H1 (cell line): ENCODE results near the gene NRXN2. TPM values are rescaled to one million over a fixed set of nuclear protein-coding genes. Genes with fewer than 3 reads are reported as not detected.

ENCODE experiments used
- polyA plus RNA-seq, 7 experiments: library from polyadenylated mRNA; depleted of rRNA in 3 of 7; stranded (reverse) in 5 of 7; unstranded in 2 of 7; fragments of >200 nt in 5 of 7; fragments of 200-250 nt in 2 of 7; gene quantifications; 1 replicate in 5 of 7; 2 replicates in 1 of 7; 4 replicates in 1 of 7; pipeline versions ENCODE4 v1.2.1 to v1.2.3, GENCODE V29; 2011 to 2013; ENCODE audit warnings: missing spikeins in 2 of 7, mixed read lengths in 2 of 7
- total RNA-seq: library from RNA; stranded (reverse); fragmentation: NEBNext Ultra II Directional; extraction: Animal tissue kit (Norgen Biotek cat#: 25700); gene quantifications from 2 replicates; pipeline ENCODE4 v1.2.1, GENCODE V29; 2021
- TF ChIP-seq, protein P1 (sequence below), 3 experiments: IDR thresholded peaks; 1 replicate in 2 of 3; 2 replicates in 1 of 3; pipeline versions ENCODE4 v1.5.1 to v1.6.1; 2011; ENCODE audit warnings: low read length in 3 of 3, mild to moderate bottlenecking in 3 of 3, inconsistent platforms in 2 of 3, low read depth in 1 of 3, moderate library complexity in 1 of 3; ENCODE audit not compliant: insufficient read depth in 1 of 3; ENCODE audit errors: control extremely low read depth in 1 of 3
- TF ChIP-seq, protein P2 (sequence below): fragments of 300-600 bp; sonication (generic); IDR thresholded peaks from 2 replicates; pipeline ENCODE4 v1.7.1; 2012; ENCODE audit warnings: low read length, moderate library complexity, mild to moderate bottlenecking, inconsistent platforms; ENCODE audit not compliant: insufficient replicate concordance

Gene NRXN2
- total and polyA plus RNA-seq, 2 of the 8 experiments (the other 6 are each of a cell fraction or from before 2014, with no cell fraction given): 1.3 to 11.5 TPM

DNA sequence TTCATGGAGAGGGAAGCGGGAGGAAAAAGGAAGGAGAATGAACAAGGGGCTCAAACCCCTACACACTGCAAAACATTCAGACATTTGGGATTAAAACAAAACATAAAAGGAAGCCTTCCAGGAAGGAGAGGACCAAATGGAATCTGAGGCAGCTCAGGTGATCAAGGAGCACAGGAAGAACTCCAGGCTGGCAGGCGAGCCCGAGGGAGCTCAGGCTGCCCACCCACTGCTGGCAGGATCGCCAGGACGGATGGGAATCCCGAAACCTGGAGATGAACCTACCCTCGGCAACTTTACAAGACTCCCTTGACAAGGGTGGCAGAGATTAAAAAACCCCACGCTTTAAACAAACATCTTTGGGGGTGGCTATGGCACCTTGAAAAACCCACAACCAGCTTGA is 41.8 kb upstream of the NRXN2 start (continued):
- TF ChIP-seq, protein P1, sequence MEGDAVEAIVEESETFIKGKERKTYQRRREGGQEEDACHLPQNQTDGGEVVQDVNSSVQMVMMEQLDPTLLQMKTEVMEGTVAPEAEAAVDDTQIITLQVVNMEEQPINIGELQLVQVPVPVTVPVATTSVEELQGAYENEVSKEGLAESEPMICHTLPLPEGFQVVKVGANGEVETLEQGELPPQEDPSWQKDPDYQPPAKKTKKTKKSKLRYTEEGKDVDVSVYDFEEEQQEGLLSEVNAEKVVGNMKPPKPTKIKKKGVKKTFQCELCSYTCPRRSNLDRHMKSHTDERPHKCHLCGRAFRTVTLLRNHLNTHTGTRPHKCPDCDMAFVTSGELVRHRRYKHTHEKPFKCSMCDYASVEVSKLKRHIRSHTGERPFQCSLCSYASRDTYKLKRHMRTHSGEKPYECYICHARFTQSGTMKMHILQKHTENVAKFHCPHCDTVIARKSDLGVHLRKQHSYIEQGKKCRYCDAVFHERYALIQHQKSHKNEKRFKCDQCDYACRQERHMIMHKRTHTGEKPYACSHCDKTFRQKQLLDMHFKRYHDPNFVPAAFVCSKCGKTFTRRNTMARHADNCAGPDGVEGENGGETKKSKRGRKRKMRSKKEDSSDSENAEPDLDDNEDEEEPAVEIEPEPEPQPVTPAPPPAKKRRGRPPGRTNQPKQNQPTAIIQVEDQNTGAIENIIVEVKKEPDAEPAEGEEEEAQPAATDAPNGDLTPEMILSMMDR (IDR thresholded peaks at IDR 0.05; ENCODE audit: control extremely low read depth in 1 of 3, insufficient read depth in 1 of 3, low read depth in 1 of 3, low read length in 3 of 3): no peak
- TF ChIP-seq, protein P2, sequence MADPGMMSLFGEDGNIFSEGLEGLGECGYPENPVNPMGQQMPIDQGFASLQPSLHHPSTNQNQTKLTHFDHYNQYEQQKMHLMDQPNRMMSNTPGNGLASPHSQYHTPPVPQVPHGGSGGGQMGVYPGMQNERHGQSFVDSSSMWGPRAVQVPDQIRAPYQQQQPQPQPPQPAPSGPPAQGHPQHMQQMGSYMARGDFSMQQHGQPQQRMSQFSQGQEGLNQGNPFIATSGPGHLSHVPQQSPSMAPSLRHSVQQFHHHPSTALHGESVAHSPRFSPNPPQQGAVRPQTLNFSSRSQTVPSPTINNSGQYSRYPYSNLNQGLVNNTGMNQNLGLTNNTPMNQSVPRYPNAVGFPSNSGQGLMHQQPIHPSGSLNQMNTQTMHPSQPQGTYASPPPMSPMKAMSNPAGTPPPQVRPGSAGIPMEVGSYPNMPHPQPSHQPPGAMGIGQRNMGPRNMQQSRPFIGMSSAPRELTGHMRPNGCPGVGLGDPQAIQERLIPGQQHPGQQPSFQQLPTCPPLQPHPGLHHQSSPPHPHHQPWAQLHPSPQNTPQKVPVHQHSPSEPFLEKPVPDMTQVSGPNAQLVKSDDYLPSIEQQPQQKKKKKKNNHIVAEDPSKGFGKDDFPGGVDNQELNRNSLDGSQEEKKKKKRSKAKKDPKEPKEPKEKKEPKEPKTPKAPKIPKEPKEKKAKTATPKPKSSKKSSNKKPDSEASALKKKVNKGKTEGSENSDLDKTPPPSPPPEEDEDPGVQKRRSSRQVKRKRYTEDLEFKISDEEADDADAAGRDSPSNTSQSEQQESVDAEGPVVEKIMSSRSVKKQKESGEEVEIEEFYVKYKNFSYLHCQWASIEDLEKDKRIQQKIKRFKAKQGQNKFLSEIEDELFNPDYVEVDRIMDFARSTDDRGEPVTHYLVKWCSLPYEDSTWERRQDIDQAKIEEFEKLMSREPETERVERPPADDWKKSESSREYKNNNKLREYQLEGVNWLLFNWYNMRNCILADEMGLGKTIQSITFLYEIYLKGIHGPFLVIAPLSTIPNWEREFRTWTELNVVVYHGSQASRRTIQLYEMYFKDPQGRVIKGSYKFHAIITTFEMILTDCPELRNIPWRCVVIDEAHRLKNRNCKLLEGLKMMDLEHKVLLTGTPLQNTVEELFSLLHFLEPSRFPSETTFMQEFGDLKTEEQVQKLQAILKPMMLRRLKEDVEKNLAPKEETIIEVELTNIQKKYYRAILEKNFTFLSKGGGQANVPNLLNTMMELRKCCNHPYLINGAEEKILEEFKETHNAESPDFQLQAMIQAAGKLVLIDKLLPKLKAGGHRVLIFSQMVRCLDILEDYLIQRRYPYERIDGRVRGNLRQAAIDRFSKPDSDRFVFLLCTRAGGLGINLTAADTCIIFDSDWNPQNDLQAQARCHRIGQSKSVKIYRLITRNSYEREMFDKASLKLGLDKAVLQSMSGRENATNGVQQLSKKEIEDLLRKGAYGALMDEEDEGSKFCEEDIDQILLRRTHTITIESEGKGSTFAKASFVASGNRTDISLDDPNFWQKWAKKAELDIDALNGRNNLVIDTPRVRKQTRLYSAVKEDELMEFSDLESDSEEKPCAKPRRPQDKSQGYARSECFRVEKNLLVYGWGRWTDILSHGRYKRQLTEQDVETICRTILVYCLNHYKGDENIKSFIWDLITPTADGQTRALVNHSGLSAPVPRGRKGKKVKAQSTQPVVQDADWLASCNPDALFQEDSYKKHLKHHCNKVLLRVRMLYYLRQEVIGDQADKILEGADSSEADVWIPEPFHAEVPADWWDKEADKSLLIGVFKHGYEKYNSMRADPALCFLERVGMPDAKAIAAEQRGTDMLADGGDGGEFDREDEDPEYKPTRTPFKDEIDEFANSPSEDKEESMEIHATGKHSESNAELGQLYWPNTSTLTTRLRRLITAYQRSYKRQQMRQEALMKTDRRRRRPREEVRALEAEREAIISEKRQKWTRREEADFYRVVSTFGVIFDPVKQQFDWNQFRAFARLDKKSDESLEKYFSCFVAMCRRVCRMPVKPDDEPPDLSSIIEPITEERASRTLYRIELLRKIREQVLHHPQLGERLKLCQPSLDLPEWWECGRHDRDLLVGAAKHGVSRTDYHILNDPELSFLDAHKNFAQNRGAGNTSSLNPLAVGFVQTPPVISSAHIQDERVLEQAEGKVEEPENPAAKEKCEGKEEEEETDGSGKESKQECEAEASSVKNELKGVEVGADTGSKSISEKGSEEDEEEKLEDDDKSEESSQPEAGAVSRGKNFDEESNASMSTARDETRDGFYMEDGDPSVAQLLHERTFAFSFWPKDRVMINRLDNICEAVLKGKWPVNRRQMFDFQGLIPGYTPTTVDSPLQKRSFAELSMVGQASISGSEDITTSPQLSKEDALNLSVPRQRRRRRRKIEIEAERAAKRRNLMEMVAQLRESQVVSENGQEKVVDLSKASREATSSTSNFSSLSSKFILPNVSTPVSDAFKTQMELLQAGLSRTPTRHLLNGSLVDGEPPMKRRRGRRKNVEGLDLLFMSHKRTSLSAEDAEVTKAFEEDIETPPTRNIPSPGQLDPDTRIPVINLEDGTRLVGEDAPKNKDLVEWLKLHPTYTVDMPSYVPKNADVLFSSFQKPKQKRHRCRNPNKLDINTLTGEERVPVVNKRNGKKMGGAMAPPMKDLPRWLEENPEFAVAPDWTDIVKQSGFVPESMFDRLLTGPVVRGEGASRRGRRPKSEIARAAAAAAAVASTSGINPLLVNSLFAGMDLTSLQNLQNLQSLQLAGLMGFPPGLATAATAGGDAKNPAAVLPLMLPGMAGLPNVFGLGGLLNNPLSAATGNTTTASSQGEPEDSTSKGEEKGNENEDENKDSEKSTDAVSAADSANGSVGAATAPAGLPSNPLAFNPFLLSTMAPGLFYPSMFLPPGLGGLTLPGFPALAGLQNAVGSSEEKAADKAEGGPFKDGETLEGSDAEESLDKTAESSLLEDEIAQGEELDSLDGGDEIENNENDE: no peak
